IPS-18c (cell line): ENCODE data around the gene FBXL7.

Experiments
- H3K4me3 ChIP-seq: 2 replicates; pipeline ENCODE4 v1.7.0; 2013; ENCODE audit warnings: low read depth, mild to moderate bottlenecking, low read length, moderate library complexity; ENCODE audit not compliant: insufficient read depth
- H3K9me3 ChIP-seq: one replicate; pipeline ENCODE4 v1.6.1; 2013; ENCODE audit warnings: mild to moderate bottlenecking, low read length, moderate library complexity; ENCODE audit not compliant: control insufficient read depth, insufficient read depth

FBXL7 gene

GRCh38 chr5:15495026-15495425 lies 5.0 kb upstream of the FBXL7 start:
- no peak overlapping the region for H3K4me3 ChIP-seq
- H3K9me3 ChIP-seq: no peaks in the 10 kb centered on the region

GRCh38 chr5:15496886-15497285 lies 3.1 kb upstream of the FBXL7 start:
- no peak overlapping the region for H3K4me3 ChIP-seq
- H3K9me3 ChIP-seq: no peaks in the 10 kb centered on the region

- H3K4me3 ChIP-seq: peak overlapping the region; percentile 87
- no peaks in the 10 kb centered on the region for H3K9me3 ChIP-seq
These were observed 483 bp downstream of the FBXL7 start for GRCh38 chr5:15500325-15501001.

- H3K9me3 ChIP-seq: no peaks in the 10 kb centered on the region
- H3K4me3 ChIP-seq: peak overlapping the region; percentile 87
These were observed 1.3 kb downstream of the FBXL7 start for GRCh38 chr5:15501091-15501791.

- Histone ChIP-seq H3K4me3 (no peak overlapping the region), H3K9me3 (no peaks in the 10 kb centered on the region)
These were observed 2.2 kb downstream of the FBXL7 start for GRCh38 chr5:15502208-15502607.

- H3K4me3 ChIP-seq: no peak overlapping the region
- H3K9me3 ChIP-seq: no peaks in the 10 kb centered on the region
These were observed 6.2 kb downstream of the FBXL7 start for GRCh38 chr5:15506146-15506545.

GRCh38 chr5:15506897-15507296 lies 6.9 kb downstream of the FBXL7 start:
- no peaks in the 10 kb centered on the region for H3K9me3 ChIP-seq
- H3K4me3 ChIP-seq: no peak overlapping the region

GRCh38 chr5:15510092-15510491 lies 10.1 kb downstream of the FBXL7 start:
- H3K9me3 ChIP-seq: no peaks in the 10 kb centered on the region
- H3K4me3 ChIP-seq: no peak overlapping the region

GRCh38 chr5:15510831-15511230 lies 10.9 kb downstream of the FBXL7 start:
- Histone ChIP-seq H3K9me3 (no peaks in the 10 kb centered on the region), H3K4me3 (no peak overlapping the region)

GRCh38 chr5:15513431-15513830 lies 13.5 kb downstream of the FBXL7 start:
- no peaks in the 10 kb centered on the region for H3K9me3 ChIP-seq
- no peak overlapping the region for H3K4me3 ChIP-seq

- no peak overlapping the region for H3K4me3 ChIP-seq
These were observed 13.9 kb downstream of the FBXL7 start for GRCh38 chr5:15513911-15514310.

GRCh38 chr5:15515229-15515628 lies 15.2 kb downstream of the FBXL7 start:
- Histone ChIP-seq H3K9me3 (no peaks in the 10 kb centered on the region), H3K4me3 (no peak overlapping the region)

More at GRCh38 chr5:15513911-15514310, 13.9 kb downstream of the FBXL7 start:
- no peaks in the 10 kb centered on the region for H3K9me3 ChIP-seq

- no peaks in the 10 kb centered on the region for H3K9me3 ChIP-seq
- no peak overlapping the region for H3K4me3 ChIP-seq
These were observed 16.5 kb downstream of the FBXL7 start for GRCh38 chr5:15516486-15516885.

- no peaks in the 10 kb centered on the region for H3K9me3 ChIP-seq
- H3K4me3 ChIP-seq: no peak overlapping the region
These were observed 18.8 kb downstream of the FBXL7 start for GRCh38 chr5:15518786-15519185.

GRCh38 chr5:15520856-15521255 lies 20.9 kb downstream of the FBXL7 start:
- Histone ChIP-seq H3K4me3 (no peak overlapping the region), H3K9me3 (no peaks in the 10 kb centered on the region)

- H3K9me3 ChIP-seq: no peaks in the 10 kb centered on the region
- H3K4me3 ChIP-seq: no peak overlapping the region
These were observed 21.6 kb downstream of the FBXL7 start for GRCh38 chr5:15521381-15522186.

- Histone ChIP-seq H3K4me3 (no peak overlapping the region), H3K9me3 (no peaks in the 10 kb centered on the region)
These were observed 22.2 kb downstream of the FBXL7 start for GRCh38 chr5:15522187-15522520.

- H3K4me3 ChIP-seq: no peak overlapping the region
These were observed 24.7 kb downstream of the FBXL7 start for GRCh38 chr5:15524712-15525111.

More at GRCh38 chr5:15524712-15525111, 24.7 kb downstream of the FBXL7 start:
- no peaks in the 10 kb centered on the region for H3K9me3 ChIP-seq
